ENCODE results near the gene ROS1.

The ROS1 gene

GRCh38 chr6:117440706-117441525, 15.2 kb upstream of the ROS1 start:
- no peak for DNase-seq

- DNase-seq, result no peak
Measured at GRCh38 chr6:117432273-117432672, 6.5 kb upstream of the ROS1 start.

- no peak for DNase-seq
Measured at GRCh38 chr6:117423754-117424153, 2.0 kb downstream of the ROS1 start.

GRCh38 chr6:117418320-117418719, 7.4 kb downstream of the ROS1 start:
- DNase-seq, result no peak

GRCh38 chr6:117417851-117418250, 7.9 kb downstream of the ROS1 start:
- DNase-seq, result no peak

- DNase-seq, result no peak
Measured at GRCh38 chr6:117414770-117415169, 11.0 kb downstream of the ROS1 start.

- no peak for DNase-seq
Measured at GRCh38 chr6:117411474-117411873, 14.3 kb downstream of the ROS1 start.

- no peak for DNase-seq
Measured at GRCh38 chr6:117409863-117410262, 15.9 kb downstream of the ROS1 start.

GRCh38 chr6:117409420-117409819, 16.3 kb downstream of the ROS1 start:
- no peak for DNase-seq

GRCh38 chr6:117404548-117404947, 21.2 kb downstream of the ROS1 start:
- DNase-seq, result no peak

GRCh38 chr6:117401799-117402198, 23.9 kb downstream of the ROS1 start:
- DNase-seq, result no peak

GRCh38 chr6:117399924-117400323, 25.8 kb downstream of the ROS1 start:
- no peak for DNase-seq

- no peak for DNase-seq
Measured at GRCh38 chr6:117399126-117399525, 26.6 kb downstream of the ROS1 start.

- no peak for DNase-seq
Measured at GRCh38 chr6:117397536-117398227, 28.1 kb downstream of the ROS1 start.

GRCh38 chr6:117396228-117396627, 29.5 kb downstream of the ROS1 start:
- DNase-seq, result no peak

GRCh38 chr6:117395164-117395563, 30.6 kb downstream of the ROS1 start:
- DNase-seq, result no peak

- DNase-seq, result no peak
Measured at GRCh38 chr6:117393045-117393444, 32.7 kb downstream of the ROS1 start.

GRCh38 chr6:117391874-117392583, 33.7 kb downstream of the ROS1 start:
- no peak for DNase-seq

- DNase-seq, result no peak
Measured at GRCh38 chr6:117389227-117390057, 36.3 kb downstream of the ROS1 start.

GRCh38 chr6:117387454-117387974, 38.2 kb downstream of the ROS1 start:
- DNase-seq, result no peak

- no peak for DNase-seq
Measured at GRCh38 chr6:117384659-117385058, 41.1 kb downstream of the ROS1 start.

- DNase-seq, result no peak
Measured at GRCh38 chr6:117381749-117382148, 44.0 kb downstream of the ROS1 start.

- DNase-seq, result no peak
Measured at GRCh38 chr6:117380298-117380697, 45.4 kb downstream of the ROS1 start.
